GM19455 (cell line): ENCODE data around the gene VWA8.

Experiments
- ATAC-seq: cut with Tn5 transposase; IDR thresholded peaks from one replicate; pipeline ENCODE4 v1.9.1; 2021; ENCODE audit not compliant: unreplicated experiment

VWA8 gene

GRCh38 chr13:41960637-41961465 lies at the start of gene VWA8:
VWA8 (minus strand) TSS chr13:41961109; CDS start chr13:41961015, 94 bp downstream.
- peak; percentile 92 for ATAC-seq

- no peak for ATAC-seq
These were observed 48.1 kb upstream of the VWA8 start for GRCh38 chr13:42009057-42009456.

- ATAC-seq, result no peak
These were observed 46.9 kb upstream of the VWA8 start for GRCh38 chr13:42007844-42008243.

GRCh38 chr13:42002066-42002465 lies 41.2 kb upstream of the VWA8 start:
- no peak for ATAC-seq

GRCh38 chr13:42001580-42001979 lies 40.7 kb upstream of the VWA8 start:
- no peak for ATAC-seq

GRCh38 chr13:42000846-42001245 lies 39.9 kb upstream of the VWA8 start:
- ATAC-seq, result no peak

GRCh38 chr13:41997396-41997795 lies 36.5 kb upstream of the VWA8 start:
- ATAC-seq, result no peak

GRCh38 chr13:41995946-41996345 lies 35.0 kb upstream of the VWA8 start:
- ATAC-seq, result no peak

- ATAC-seq, result no peak
These were observed 34.4 kb upstream of the VWA8 start for GRCh38 chr13:41995336-41995735.

GRCh38 chr13:41994696-41995095 lies 33.8 kb upstream of the VWA8 start:
- ATAC-seq, result no peak

GRCh38 chr13:41991936-41992335 lies 31.0 kb upstream of the VWA8 start:
- ATAC-seq, result no peak

- no peak for ATAC-seq
These were observed 27.3 kb upstream of the VWA8 start for GRCh38 chr13:41988244-41988643.

- ATAC-seq, result no peak
These were observed 25.0 kb upstream of the VWA8 start for GRCh38 chr13:41985788-41986508.

GRCh38 chr13:41981951-41982715 lies 21.2 kb upstream of the VWA8 start:
- ATAC-seq, result no peak

GRCh38 chr13:41978007-41978406 lies 17.1 kb upstream of the VWA8 start:
- ATAC-seq, result no peak

- ATAC-seq, result no peak
These were observed 15.6 kb upstream of the VWA8 start for GRCh38 chr13:41976476-41976875.

GRCh38 chr13:41974262-41974900 lies 13.5 kb upstream of the VWA8 start:
- ATAC-seq, result no peak

GRCh38 chr13:41973247-41973741 lies 12.4 kb upstream of the VWA8 start:
- ATAC-seq, result no peak

GRCh38 chr13:41971848-41972247 lies 10.9 kb upstream of the VWA8 start:
- ATAC-seq, result no peak

GRCh38 chr13:41970918-41971317 lies 10.0 kb upstream of the VWA8 start:
- ATAC-seq, result no peak

GRCh38 chr13:41970022-41970421 lies 9.1 kb upstream of the VWA8 start:
- no peak for ATAC-seq
